ENCODE measurements around the gene PROM2. TPM values are rescaled to one million over a fixed set of nuclear protein-coding genes. Genes with fewer than 3 reads are reported as not detected.

PROM2 gene
- total RNA-seq, 1 donor from 2014 or later = 1.4 TPM

- H3K36me3 Mint-ChIP-seq (ENCODE audit: low read depth) = no peaks in the 10 kb centered on the region
- H3K27ac Mint-ChIP-seq = no peak overlapping the region
- H3K4me3 Mint-ChIP-seq = no peak overlapping the region
- no peaks in the 10 kb centered on the region for H3K9me3 Mint-ChIP-seq
- no peaks in the 10 kb centered on the region for H3K27me3 Mint-ChIP-seq
- no peak for DNase-seq
- no peaks in the 10 kb centered on the region for H3K4me1 Mint-ChIP-seq
- intact Hi-C loops (cut with micrococcal nuclease) = no loop called here
Measured at GRCh38 chr2:95320344-95320712, 46.1 kb downstream of the PROM2 start.

- no peaks in the 10 kb centered on the region for H3K36me3 Mint-ChIP-seq (ENCODE audit: low read depth)
- H3K27me3 Mint-ChIP-seq = no peaks in the 10 kb centered on the region
- H3K4me1 Mint-ChIP-seq = no peaks in the 10 kb centered on the region
- no peak overlapping the region for H3K27ac Mint-ChIP-seq
- H3K9me3 Mint-ChIP-seq = peaks cover 7% of the 10 kb centered on the region
- intact Hi-C loops (cut with micrococcal nuclease) = no loop called here
- DNase-seq = no peak
- no peak overlapping the region for H3K4me3 Mint-ChIP-seq
Measured at GRCh38 chr2:95320986-95321767, 46.9 kb downstream of the PROM2 start.

- no peaks in the 10 kb centered on the region for H3K27me3 Mint-ChIP-seq
- no peak overlapping the region for H3K4me3 Mint-ChIP-seq
- H3K9me3 Mint-ChIP-seq = peaks cover 7% of the 10 kb centered on the region
- no peak for DNase-seq
- no peak overlapping the region for H3K27ac Mint-ChIP-seq
- no peaks in the 10 kb centered on the region for H3K4me1 Mint-ChIP-seq
- no peaks in the 10 kb centered on the region for H3K36me3 Mint-ChIP-seq (ENCODE audit: low read depth)
- intact Hi-C loops (cut with micrococcal nuclease) = no loop called here
Measured at GRCh38 chr2:95323347-95324155, 49.3 kb downstream of the PROM2 start.

DNA sequence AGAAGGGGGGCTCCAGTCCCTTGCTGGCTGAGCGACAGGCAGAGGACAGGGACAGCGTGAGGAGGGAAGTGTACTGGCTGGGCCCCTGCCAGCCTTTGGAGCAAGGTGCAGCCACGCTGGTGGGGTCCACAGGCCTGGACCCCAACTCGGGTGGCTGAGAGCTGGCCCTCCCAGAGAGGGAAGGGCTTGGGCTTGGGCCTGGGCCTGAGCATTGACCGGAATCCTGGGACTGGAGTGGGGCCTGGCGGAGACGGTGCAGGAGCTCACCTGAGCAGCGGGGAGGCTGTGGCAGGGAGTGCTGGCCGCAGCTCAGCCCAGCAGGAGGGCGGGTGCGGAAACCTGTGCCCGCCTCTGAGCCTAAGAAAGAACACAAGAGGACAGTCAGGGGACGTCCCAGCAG lies 50.8 kb downstream of the PROM2 start:
- intact Hi-C loops (cut with micrococcal nuclease) = no loop called here
- Mint-ChIP-seq H3K27me3 (no peaks in the 10 kb centered on the region), H3K9me3 (peaks cover 7% of the 10 kb centered on the region), H3K27ac (no peak overlapping the region), H3K4me1 (no peaks in the 10 kb centered on the region), H3K4me3 (no peak overlapping the region), H3K36me3 (ENCODE audit: low read depth) (no peaks in the 10 kb centered on the region)
- DNase-seq = no peak

- Mint-ChIP-seq H3K27ac (no peak overlapping the region), H3K4me1 (no peaks in the 10 kb centered on the region), H3K9me3 (peaks cover 7% of the 10 kb centered on the region), H3K27me3 (no peaks in the 10 kb centered on the region), H3K36me3 (ENCODE audit: low read depth) (no peaks in the 10 kb centered on the region), H3K4me3 (no peak overlapping the region)
- no peak for DNase-seq
- intact Hi-C loops (cut with micrococcal nuclease) = no loop called here
Measured at GRCh38 chr2:95325590-95326432, 51.6 kb downstream of the PROM2 start.

DNA sequence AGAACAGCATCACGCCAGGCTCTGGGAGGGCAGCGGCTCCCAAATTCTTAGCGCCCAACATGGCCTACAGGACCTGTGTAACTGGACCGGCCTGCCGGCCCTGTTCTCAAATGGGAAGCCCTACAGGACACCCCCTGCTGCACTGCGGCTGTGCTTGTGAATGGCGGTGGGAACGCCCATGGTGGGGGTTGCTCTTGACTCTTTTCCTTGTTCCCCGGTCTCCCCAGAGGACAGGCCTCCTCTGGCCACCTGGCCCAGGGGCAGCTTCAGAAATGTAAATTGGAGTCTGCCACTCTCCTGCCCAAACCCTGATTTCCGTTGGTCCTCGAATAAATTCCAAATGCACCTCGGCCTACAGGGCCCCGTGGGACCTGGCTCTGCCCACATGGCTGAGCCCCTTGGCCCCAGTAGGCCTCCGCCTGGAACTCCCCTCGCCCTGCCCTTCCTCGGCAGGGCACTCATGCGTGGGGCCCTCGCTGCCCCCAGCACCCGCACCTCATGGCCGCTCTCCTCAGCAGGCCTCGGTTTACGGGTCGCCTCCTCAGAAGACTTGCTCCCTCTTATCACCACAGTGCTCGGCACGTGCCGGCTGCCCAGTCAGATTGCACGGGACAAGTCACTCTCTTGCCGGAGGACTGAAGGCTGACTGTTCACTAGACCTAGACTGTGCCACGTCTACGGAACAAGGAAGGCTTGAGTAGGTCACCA lies 52.3 kb downstream of the PROM2 start:
- intact Hi-C loops (cut with micrococcal nuclease) = no loop called here
- no peaks in the 10 kb centered on the region for H3K36me3 Mint-ChIP-seq (ENCODE audit: low read depth)

DNA sequence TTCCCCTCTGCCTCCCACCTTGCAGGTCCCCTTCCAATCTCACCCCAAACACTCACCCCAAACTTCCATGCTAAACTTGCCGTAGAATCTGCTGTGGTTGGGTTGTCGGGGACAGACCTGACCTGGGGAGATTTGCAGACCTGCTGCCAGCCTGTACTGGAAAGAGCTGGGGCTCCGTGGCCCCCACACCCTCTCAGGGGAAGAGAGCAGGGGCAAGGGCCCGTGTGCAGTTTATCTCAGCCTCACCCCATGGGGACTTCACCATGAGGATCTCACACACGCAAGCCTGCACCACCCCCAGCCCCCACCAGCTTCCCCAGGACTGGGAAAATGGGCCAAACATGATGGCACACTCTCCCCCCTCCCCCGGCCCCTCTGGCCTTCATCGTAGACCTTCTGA lies 53.6 kb downstream of the PROM2 start:
- Mint-ChIP-seq H3K4me3 (no peak overlapping the region), H3K36me3 (ENCODE audit: low read depth) (no peaks in the 10 kb centered on the region), H3K9me3 (peaks cover 7% of the 10 kb centered on the region), H3K27me3 (no peaks in the 10 kb centered on the region), H3K27ac (no peak overlapping the region), H3K4me1 (no peaks in the 10 kb centered on the region)
- intact Hi-C loops (cut with micrococcal nuclease) = no loop called here
- DNase-seq = no peak

More for the DNA sequence above, 52.3 kb downstream of the PROM2 start:
- H3K4me3 Mint-ChIP-seq = no peak overlapping the region
- H3K27ac Mint-ChIP-seq = no peak overlapping the region
- no peaks in the 10 kb centered on the region for H3K27me3 Mint-ChIP-seq
- H3K4me1 Mint-ChIP-seq = no peaks in the 10 kb centered on the region
- peaks cover 7% of the 10 kb centered on the region for H3K9me3 Mint-ChIP-seq
- no peak for DNase-seq

DNA sequence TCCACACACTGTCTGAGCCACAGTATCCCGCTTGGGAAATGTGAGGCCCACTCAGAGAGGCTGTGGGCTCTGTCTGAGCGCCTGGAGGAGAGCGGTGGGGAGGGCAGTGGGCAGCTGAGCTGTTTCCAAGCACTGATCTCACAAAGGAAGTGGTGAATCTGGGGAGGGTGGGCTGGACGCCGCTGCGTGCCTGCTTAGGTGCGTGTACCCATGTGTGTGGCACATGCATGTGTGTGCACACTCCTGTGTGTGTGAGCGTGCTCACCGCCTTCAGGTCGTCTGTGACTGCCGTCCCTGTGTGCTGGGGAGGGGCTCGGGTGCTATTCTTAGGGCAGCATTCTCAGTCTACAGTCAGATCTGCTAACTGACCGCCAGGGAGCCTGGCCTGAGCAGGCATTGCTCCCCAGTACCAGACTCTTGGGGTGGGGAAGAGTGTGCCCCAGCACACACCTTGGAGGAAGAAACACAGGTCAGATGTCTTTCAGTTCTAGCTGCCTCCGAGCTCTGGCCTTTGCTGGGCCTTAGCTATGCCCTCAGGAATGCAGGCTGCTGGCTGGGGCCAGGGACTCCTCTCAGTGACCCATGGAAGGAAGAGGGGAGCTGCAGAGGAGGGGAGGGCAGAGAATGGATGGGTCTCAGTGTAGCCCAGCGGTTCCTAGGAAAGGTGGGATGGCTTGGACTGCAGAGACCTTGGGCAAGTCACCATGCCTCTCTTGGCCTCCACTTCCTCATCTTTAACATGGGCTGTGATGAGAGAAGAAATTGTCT lies 54.3 kb downstream of the PROM2 start:
- intact Hi-C loops (cut with micrococcal nuclease) = no loop called here
- no peak for DNase-seq
- H3K4me3 Mint-ChIP-seq = no peak overlapping the region
- peaks cover 7% of the 10 kb centered on the region for H3K9me3 Mint-ChIP-seq
- H3K4me1 Mint-ChIP-seq = no peaks in the 10 kb centered on the region
- no peaks in the 10 kb centered on the region for H3K27me3 Mint-ChIP-seq
- H3K27ac Mint-ChIP-seq = no peak overlapping the region
- H3K36me3 Mint-ChIP-seq (ENCODE audit: low read depth) = no peaks in the 10 kb centered on the region

DNA sequence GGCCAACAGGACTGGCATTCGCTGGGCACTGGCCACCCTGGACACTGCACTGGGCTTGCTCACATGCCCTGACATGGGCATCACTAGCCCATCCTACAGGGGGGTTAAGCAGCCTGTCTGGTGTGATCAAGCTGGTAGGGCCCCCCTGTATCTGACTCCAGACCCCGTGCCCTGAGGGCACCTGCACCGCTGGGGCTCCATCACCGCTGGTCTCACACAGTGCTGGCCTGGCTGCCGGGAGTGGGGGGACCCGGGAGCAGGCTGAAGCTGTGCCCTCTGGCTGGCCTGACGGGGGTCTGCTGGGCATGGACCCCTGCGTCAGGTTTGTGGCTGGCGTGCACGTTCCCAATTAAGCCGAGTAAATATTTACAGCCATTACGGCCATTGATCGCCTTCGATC lies 55.2 kb downstream of the PROM2 start:
- H3K27me3 Mint-ChIP-seq = no peaks in the 10 kb centered on the region

GRCh38 chr2:95329891-95330793 lies 55.9 kb downstream of the PROM2 start:
- Mint-ChIP-seq H3K9me3 (peaks cover 7% of the 10 kb centered on the region), H3K4me1 (no peaks in the 10 kb centered on the region), H3K27ac (no peak overlapping the region), H3K27me3 (no peaks in the 10 kb centered on the region), H3K36me3 (ENCODE audit: low read depth) (no peaks in the 10 kb centered on the region), H3K4me3 (no peak overlapping the region)
- intact Hi-C loops (cut with micrococcal nuclease) = no loop called here
- DNase-seq = no peak

More for the DNA sequence above, 55.2 kb downstream of the PROM2 start:
- intact Hi-C loops (cut with micrococcal nuclease) = no loop called here
- Mint-ChIP-seq H3K27ac (no peak overlapping the region), H3K4me1 (no peaks in the 10 kb centered on the region), H3K4me3 (no peak overlapping the region), H3K9me3 (peaks cover 7% of the 10 kb centered on the region), H3K36me3 (ENCODE audit: low read depth) (no peaks in the 10 kb centered on the region)
- DNase-seq = no peak

- Mint-ChIP-seq H3K9me3 (peaks cover 3% of the 10 kb centered on the region), H3K27me3 (peaks cover 2% of the 10 kb centered on the region), H3K4me1 (no peaks in the 10 kb centered on the region), H3K36me3 (ENCODE audit: low read depth) (no peaks in the 10 kb centered on the region), H3K4me3 (no peak overlapping the region), H3K27ac (no peak overlapping the region)
- DNase-seq = no peak
- intact Hi-C loops (cut with micrococcal nuclease) = no loop called here
Measured at GRCh38 chr2:95330794-95331338, 56.6 kb downstream of the PROM2 start.

- no peak overlapping the region for H3K4me3 Mint-ChIP-seq
- H3K27ac Mint-ChIP-seq = no peak overlapping the region
- intact Hi-C loops (cut with micrococcal nuclease) = no loop called here
- no peaks in the 10 kb centered on the region for H3K36me3 Mint-ChIP-seq (ENCODE audit: low read depth)
- no peak for DNase-seq
- no peaks in the 10 kb centered on the region for H3K4me1 Mint-ChIP-seq
- H3K27me3 Mint-ChIP-seq = peaks cover 5% of the 10 kb centered on the region
- no peaks in the 10 kb centered on the region for H3K9me3 Mint-ChIP-seq
Measured at GRCh38 chr2:95331606-95332005, 57.4 kb downstream of the PROM2 start.

Measured in activated CD4-positive, alpha-beta T cell treated with anti-CD3 and anti-CD28 coated beads, Interleukin-2, amount 10 ng/mL, durations not matched to agents 24 days and 14 days (primary cell).